ACC112 (cell line): ENCODE data around the gene CBFA2T2.
"Not testable (repeated sequence)": the region's sequence is repeated elsewhere in the genome, so short reads cannot be mapped to it uniquely, and the experiment has no call there.

Source experiments
- H2AFZ ChIP-seq: fragments of 200-600 bp; sonication (generic); one replicate; pipeline ENCODE4 v1.6.0; 2017; ENCODE audit warnings: antibody characterized with exemption, low read length; ENCODE audit not compliant: unreplicated experiment
- H3K27ac ChIP-seq: fragments of 200-600 bp; sonication (generic); 2 replicates; pipeline ENCODE4 v1.5.1; 2014; ENCODE audit warnings: low read depth, mild to moderate bottlenecking, antibody characterized with exemption, low read length, moderate library complexity
- H3K27me3 ChIP-seq: fragments of 200-600 bp; sonication (generic); 2 replicates; pipeline ENCODE4 v1.6.1; 2014; ENCODE audit warnings: mild to moderate bottlenecking, antibody characterized with exemption, low read length, moderate library complexity, mixed read lengths; ENCODE audit not compliant: insufficient read depth
- H3K36me3 ChIP-seq: fragments of 200-600 bp; sonication (generic); 2 replicates; pipeline ENCODE4 v1.6.1; 2016; ENCODE audit warnings: mild to moderate bottlenecking, antibody characterized with exemption, low read length, moderate library complexity, mixed read lengths; ENCODE audit not compliant: insufficient read depth
- H3K4me1 ChIP-seq: fragments of 200-600 bp; sonication (generic); one replicate; pipeline ENCODE4 v1.6.1; 2016; ENCODE audit warnings: low read length, mixed read lengths; ENCODE audit not compliant: insufficient read depth, unreplicated experiment, control insufficient read depth
- H3K4me3 ChIP-seq: fragments of 200-600 bp; sonication (generic); 2 replicates; pipeline ENCODE4 v1.5.1; 2014; ENCODE audit warnings: mild to moderate bottlenecking, low read depth, low read length
- H3K79me2 ChIP-seq: fragments of 200-600 bp; sonication (generic); one replicate; pipeline ENCODE4 v1.6.0; 2016; ENCODE audit warnings: low read length; ENCODE audit not compliant: control insufficient read depth, unreplicated experiment, insufficient read depth

CBFA2T2 gene

DNA sequence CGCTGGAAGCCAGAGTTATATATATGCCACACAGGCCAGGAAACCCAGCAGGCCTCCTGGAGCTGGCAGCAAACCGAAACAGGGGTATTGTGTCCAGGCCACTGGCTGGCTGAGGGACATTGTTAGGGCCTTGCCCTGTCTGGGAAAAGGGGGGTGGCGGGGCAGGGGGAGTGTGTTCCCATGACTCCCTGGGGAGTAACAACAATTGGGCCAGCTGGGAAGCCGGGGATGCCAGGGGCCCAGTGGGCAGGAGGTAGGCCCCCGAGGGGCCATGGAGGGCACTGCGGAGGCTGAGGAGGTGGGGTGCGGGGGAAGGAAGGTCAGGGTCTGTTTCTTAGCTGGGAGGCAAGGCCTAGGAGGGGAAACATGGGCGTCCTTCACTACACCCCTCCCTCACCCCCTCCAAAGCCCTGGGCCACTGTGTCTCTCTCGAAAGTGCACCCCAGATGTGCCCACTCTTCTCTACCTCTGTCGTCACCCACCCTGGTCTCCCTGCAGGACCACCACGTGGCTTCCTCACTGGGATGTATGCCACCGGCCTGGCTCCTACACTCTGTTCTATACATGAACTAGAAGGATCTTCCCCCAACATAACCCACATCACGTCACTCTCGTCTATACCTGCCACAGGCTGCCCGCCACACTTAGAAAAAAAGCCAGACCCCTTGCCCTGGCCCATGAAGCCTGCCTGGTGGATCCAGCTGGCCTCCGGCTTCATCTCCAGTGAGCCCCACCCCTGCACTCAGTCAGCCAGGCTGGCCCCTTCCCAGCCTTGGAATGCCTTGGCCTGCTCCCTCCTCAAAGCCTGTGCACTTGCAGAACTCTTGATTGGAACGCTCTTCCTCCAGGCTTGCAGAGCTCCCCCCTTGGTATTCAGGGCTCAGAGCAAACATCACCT lies 204.1 kb downstream of the CBFA2T2 start:
- H3K4me1 ChIP-seq: peaks cover 20% of the 10 kb centered on the region
- no peak overlapping the region for H3K27ac ChIP-seq
- H3K4me3 ChIP-seq: no peak overlapping the region
- H3K27me3 ChIP-seq: no peaks in the 10 kb centered on the region
- H3K79me2 ChIP-seq: no peaks in the 10 kb centered on the region
- H3K36me3 ChIP-seq: no peaks in the 10 kb centered on the region
- H2AFZ ChIP-seq: no peak overlapping the region

DNA sequence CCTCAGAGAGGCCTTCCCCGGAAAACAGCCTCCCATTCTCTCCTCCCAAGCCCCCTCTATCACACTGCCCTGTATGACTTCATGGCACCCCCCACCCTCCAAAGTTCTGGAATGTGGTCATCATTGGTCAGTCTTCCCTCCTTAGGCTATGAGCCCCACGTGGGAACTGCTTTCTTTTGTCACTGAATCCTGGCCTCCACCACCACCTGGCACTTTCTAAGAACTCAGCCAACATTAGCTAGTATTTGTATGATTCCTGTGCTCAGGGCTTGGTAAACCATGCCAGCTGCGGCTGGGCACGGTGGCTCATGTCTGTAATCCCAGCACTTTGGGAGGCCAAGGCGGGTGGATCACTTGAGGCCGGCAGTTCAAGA lies 204.7 kb downstream of the CBFA2T2 start:
- Histone ChIP-seq H3K27me3 (no peaks in the 10 kb centered on the region), H3K4me1 (peaks cover 16% of the 10 kb centered on the region), H3K36me3 (no peaks in the 10 kb centered on the region), H2AFZ (no peak overlapping the region), H3K4me3 (no peak overlapping the region), H3K27ac (no peak overlapping the region), H3K79me2 (no peaks in the 10 kb centered on the region)

DNA sequence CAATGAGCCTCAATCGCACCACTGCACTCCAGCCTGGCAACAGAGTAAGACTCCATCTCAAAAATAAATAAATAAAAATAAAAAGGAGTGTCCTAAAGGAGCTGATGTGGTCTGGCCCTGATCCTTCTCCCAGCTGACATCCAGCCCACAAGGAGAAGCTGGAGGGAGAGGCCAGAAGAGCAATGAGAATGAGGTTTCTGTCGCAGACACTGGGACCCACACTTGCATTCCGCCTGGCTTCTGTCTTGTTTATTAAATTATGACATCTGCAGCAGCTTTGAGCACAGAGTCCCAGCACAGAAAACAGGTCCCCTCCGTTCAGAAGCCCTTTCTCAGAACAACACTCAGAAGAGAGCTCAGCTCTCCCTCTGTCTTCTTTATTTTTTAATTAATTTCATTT lies 206.6 kb downstream of the CBFA2T2 start:
- H3K4me3 ChIP-seq: no peak overlapping the region
- no peak overlapping the region for H2AFZ ChIP-seq
- no peaks in the 10 kb centered on the region for H3K27me3 ChIP-seq
- H3K4me1 ChIP-seq: peaks cover 4% of the 10 kb centered on the region
- H3K79me2 ChIP-seq: no peaks in the 10 kb centered on the region
- H3K27ac ChIP-seq: no peak overlapping the region
- no peaks in the 10 kb centered on the region for H3K36me3 ChIP-seq

GRCh38 chr20:33697129-33697528 lies 207.2 kb downstream of the CBFA2T2 start:
- Histone ChIP-seq H3K27ac (no peak overlapping the region), H3K4me1 (peaks cover 4% of the 10 kb centered on the region), H3K79me2 (no peaks in the 10 kb centered on the region), H3K4me3 (no peak overlapping the region), H2AFZ (peak overlapping the region; percentile 73), H3K27me3 (no peaks in the 10 kb centered on the region), H3K36me3 (no peaks in the 10 kb centered on the region)

GRCh38 chr20:33698966-33699365 lies 209.1 kb downstream of the CBFA2T2 start:
- not testable (repeated sequence) for H3K4me3 ChIP-seq, H3K4me1 ChIP-seq, H3K27ac ChIP-seq, H2AFZ ChIP-seq, H3K79me2 ChIP-seq, H3K36me3 ChIP-seq, H3K27me3 ChIP-seq
